HG02798 (cell line): ENCODE data around the gene ACAN.

ENCODE experiments used
- ATAC-seq: cut with Tn5 transposase; IDR thresholded peaks from one replicate; pipeline ENCODE4 v1.9.1; 2021; ENCODE audit warnings: mild to moderate bottlenecking; ENCODE audit not compliant: unreplicated experiment, poor library complexity

Gene ACAN

DNA sequence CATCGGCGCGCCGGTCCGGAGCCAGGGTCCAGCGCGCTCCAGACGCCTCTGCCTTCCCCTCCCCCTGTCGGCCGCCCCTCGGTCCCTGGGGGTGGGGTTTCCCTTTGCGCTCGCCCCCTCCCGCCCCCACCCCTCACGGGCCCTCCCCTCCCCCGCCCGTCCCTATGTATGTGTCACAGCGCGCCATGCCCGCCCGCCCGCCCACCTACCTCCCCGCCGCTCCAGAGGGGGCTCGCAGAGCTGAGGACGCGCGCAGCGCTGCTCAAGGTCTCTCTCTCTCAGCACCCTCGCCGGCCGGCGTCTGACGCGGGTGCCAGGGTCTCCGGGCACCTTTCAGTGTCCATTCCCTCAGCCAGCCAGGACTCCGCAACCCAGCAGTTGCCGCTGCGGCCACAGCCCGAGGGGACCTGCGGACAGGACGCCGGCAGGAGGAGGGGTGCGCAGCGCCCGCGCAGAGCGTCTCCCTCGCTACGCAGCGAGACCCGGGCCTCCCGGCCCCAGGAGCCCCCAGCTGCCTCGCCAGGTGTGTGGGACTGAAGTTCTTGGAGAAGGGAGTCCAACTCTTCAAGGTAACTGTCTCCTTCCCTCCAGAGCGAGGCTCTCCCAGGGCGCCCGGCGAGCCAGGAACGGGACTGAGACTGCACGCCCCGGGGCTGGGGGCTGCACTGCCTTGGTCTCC lies at the start of gene ACAN:
ACAN (plus strand) TSS at position 196 of the 679 bp plus-strand sequence. CDS start 32,771 bp downstream, outside the sequence.
- no peak for ATAC-seq

DNA sequence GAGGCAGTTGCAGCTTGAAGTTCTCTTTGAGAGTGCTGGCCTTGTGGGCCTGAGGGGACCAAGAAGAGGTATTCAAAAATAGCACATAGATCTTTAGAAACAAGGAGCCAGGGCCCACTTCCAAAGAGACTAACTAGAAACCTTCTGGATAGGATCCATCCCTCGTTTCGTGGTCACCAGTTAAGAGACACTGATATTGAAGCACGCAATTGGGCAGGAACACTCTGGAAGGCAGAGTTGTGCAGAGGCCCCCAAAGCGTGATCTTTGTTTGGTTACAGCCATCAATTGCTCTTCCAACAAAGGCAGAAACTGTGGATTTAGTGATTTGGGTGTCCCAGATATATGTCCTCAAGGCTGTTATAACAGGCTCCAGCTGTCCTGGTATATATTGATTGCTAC lies 46.7 kb upstream of the ACAN start:
- no peak for ATAC-seq

DNA sequence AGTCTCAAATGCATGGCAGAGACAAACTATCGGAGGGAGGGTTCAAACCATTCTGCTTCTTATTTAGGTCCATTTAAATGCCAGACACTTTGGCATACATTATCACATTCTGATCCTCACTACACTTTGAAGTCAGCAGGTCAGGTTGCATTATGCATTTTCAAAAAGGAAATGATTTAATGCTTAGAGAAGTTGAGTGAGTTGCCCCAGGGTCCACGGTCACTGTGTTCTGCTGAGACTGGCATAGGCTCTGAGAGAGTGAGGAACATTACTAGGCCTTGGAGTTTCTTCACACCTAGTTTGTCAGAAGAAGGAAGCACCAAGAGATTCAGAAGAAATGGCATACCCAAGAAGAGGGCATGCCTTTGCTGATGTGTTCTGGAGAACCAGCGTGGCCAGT lies 46.3 kb upstream of the ACAN start:
- ATAC-seq: no peak

DNA sequence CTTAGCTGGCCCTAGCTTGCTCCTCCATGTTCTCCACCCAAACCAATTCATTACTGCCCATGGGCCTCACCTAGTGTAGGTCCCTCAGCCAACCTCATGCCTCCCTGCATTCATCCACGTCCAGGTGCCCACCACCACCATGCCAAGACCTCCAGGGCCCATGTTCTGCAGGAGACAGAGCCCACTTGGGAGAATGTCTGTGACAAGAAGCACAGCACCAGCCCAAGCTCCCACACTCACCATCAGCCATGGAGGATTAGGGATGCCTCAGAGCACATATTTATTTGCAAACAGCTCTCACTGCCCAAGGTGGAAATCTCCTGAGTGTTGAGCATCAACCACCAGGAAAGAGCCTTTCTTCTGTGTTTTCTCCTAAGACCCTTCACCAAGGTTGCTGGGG lies 43.4 kb upstream of the ACAN start:
- no peak for ATAC-seq

DNA sequence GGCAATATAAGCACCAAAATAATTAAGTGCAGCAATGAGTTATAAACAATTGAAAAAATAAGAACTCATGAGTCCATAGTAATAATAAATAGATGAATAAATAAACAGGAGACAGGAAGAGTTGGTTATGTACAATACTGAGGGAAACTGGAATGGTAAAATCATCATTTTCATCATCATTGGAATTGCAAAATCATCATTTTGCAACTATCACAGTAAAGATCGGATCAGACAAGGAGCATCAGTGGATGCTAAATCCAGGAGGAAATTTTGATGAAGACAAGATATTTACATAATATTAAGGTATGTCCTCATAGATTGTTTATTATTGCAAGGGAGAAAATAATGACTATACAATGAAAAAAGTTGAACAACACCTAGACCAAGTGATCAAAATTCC lies 38.8 kb upstream of the ACAN start:
- no peak for ATAC-seq

DNA sequence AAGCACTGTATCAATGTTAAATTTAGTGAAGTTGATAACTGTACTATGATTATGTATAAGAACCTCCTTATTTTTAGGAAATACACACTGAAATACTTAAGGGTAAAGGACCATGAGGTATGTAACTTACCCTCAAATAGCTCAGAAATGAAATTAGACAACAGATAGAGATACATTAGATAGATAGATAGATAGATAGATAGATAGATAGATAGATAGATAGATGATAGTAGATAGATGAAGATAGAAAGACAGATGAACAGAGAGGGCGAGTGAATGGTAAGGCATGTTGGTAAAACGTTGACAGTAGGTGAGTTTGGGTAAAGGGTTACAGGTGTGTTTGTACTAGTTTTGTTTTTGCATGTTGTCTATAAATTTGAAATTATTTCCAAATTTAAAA lies 38.0 kb upstream of the ACAN start:
- no peak for ATAC-seq

DNA sequence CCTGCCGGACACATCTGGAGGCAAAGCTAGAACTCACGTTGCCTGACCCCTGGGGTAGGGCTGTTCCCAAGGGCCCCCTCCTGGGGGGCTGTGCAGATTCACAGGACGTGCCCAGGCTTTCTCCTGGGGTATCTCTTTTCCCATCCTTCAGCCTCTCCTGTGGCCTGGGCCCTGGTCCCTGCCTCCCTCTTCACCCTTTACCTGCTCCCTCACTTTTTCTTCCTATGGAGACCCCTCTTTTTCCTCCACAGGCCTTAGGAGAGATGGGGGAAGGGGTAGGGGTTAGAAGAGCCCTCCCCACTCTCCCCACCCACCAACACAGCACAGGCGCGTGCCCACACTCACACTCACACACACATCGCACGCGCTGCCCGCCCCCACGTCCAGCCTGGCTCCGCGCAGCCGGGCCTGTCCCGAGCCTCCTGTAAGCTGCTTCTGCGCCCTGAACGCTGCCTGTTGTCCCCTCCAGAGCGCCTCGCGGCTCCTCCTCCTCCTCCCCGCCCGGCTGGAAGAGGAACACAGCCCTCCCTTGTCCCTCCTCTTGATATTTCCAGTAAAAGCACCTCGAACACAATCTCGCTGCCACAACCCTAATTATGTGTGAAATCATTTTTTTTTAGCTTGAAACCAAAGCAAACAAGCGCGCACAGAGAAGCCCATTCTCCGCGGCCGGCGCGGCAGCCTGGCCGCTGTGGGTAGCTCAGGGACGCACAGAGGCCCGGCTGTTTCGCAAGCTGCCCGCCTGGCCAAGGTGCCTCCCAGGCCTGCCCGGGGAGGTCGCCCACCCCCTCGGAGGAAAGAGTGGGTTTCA lies 33.9 kb upstream of the ACAN start:
- ATAC-seq: no peak

DNA sequence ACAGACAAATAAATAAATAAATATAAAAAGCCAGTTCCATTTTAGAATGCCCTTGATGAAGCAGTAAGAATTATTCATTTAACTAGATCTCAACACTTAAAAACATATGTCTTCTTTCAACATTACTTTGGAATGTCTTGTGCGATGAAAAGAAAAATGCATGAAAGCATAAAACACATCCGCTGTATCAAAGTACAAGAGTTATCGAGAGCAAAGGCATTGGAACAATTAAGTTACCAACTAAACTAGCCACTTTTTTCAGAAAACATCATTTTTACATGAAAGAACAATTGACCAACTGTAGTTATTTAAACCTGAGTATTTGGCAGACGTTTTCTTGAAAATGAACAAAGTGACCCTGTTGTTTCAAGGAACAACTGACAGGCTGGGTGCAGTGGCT lies 27.5 kb upstream of the ACAN start:
- ATAC-seq: no peak

DNA sequence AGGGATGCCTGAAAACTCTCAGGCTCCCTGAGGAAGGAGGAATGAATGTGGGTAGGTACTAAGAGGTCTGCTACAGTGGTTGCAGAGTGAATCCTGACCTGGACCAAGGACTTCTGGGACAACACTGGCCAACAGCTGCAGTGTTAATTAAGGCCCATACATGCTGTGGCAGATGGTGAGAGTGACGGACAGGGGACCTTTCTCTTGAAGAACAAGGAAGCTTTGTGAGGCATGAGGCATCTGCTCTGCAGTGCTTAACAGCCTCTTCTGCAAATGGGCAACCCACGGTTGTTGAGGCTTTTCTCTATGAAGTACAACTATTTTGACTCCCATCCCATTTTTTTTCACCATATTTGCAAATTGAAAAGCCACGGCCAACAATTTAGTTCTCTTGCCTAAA lies 26.6 kb upstream of the ACAN start:
- ATAC-seq: no peak

DNA sequence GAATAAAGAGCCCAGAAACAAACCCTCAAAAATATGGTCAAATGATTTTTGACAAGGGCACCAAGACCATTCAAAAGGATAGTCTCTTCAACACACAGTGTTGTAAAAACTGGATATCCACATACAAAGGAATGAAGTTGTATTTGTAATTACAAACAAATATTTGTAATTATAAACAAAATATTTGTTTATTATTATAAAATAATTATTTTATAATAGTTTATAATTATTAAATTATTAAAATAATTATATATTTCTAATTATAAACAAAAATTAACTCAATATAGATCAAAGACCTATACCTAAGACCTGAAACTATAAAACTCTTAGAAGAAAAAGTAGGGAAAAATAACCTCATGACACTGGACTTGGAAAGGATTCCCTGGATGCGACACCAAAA lies 23.3 kb upstream of the ACAN start:
- no peak for ATAC-seq

DNA sequence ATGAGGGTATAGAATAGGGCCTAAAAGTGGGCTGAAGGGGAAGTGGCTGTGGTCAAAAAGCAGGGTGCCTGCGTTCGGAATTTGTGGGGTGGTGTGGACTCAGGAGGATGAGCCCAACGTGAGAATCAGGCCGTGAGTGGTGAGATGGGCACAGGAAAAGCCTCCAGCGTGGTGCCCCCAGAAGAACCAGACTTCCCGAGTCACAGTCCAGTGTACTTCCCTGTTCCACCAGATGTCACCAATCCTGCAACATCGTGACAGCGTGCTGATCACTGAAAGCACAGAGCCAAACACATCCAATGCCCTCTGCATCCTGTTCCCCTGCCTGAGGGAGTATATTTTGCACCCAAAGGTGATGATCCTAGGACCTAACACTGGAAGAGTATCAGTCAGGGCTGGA lies 20.8 kb upstream of the ACAN start:
- ATAC-seq: no peak

DNA sequence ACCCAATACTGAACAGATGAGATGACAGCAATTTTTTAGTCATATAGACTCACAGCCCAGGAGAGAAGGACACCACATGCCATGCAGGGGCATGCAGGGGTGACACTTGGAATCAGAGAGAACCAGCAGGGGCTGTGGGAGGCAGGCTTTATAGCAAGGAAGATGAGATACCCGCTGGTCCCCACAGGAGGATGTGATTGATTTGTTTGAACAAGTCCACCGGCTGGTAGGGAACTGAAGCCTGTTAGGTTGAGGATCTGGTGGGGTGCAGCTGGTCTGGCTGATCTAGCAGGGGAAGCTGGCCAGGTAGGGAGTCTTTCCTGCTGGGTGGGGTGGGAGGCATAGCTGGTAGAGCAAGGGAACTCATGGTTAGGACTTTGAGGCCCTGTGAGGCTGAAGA lies 18.0 kb upstream of the ACAN start:
- ATAC-seq: no peak

DNA sequence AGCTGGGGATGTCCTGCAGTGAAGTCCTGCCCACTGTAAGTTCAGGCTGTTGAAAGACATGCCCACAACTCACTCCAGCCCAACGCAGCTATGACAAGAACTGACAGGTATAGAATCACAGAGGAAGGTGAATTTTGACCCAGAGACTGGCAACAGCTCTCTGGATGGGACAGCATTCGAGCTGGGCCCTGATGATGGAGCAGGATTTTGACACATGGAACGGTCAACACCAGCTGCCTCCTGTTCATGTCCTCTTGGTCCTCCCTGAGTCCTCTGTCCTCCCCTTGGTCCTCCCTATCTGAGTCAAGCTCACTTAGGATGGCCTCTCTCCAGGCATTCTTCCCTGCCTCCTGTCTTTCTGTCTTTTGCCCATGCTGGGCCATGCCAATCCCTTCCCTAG lies 15.2 kb upstream of the ACAN start:
- ATAC-seq: no peak

DNA sequence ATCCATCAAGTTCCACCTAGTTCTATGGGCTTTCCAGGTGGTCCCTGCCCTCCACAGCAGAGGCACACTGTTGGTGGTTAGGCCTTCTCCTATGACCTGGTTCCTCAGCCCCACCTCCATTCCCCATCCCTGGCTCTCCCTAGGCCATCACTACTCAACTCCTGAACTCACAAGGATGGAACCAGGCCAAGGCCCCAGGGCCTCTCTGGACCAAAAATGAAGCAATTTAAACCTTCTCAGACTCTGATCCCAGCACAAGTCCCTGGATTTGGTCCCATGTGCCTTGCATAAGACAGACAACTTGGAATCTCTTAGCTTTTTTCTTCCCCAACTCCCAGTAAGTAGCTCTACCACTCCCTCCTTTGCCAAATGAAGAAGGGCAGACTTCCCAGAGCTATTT lies 14.4 kb upstream of the ACAN start:
- no peak for ATAC-seq

DNA sequence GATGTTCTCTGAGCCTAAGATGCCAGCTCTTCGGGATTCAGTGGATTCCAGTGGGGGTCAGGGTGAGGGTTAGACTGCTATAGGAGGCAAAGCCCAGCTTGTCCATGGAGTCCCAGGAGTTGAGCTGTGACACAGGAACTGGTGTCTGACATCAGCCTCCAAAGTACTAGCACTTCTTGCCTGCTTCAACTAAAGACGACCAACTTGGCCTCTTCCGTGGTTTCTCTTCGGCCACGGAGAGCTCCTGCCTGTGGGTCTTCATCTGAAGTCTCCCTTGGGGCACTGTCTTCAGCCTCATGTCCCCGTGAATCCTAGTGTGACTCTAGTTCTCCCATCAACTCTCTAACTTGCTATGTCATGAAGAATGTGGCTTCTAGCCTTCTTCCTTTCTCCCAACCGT lies 12.8 kb upstream of the ACAN start:
- no peak for ATAC-seq

DNA sequence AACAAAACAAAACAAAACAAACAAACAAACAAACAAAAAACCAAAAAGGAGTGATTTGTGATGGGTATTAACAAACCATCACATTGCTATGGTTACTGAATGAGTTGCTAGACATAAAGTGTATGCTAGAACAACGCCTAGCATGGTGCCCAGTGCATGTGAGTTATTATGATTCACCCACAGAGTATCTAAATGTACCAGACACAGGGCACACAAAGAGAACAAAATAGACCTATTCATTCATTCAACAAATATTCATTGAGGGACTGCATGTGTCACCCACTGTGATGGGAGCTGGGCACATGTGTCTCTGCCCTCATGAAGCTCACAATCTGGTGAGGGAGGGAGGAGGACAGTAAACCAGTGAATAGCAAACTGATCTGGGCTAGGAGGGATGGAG lies 11.6 kb upstream of the ACAN start:
- ATAC-seq: no peak

DNA sequence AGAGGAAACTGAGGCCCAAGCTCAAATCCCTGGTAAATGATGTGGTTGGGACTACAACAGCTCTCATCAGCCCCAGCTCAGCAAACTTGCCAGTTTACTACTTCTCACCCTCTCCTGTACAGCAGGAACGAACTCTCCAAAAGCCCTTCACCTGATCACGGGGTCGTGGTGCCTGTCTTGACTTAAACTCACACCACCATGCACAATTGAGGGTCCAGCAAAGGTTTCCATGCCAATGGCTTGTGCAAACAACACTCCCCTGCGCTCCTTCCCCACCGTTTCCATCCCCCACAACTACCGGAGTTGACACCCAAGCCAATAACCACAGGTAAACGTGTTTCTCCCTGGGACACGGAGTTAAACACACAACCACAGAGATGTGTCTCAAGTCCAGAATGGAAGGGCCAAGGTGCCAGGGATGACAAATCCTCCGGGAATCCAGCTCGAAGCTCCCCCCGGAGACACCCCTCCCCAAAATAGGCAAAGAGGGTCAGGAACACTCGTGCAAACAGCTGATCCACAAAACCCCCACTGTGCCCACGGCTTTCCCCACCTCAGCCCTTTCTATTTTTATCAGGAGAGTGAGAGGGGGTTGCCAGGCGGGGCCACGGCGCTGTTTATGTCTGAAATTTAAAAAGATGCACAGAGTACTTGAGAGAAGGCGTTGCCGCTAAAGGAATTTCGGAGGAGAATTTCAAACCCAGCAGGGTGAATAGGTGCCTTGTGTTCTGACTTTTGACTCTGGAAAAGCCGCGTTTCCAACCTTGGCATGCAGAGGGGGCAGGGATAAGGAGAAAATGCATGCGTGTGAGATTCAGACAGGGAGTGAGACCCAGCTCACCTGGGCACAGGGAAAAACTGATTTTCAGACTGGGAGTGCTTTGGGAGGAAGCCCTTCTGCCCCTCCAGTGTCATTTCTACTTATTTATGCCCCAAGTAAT lies 10.6 kb upstream of the ACAN start:
- no peak for ATAC-seq

DNA sequence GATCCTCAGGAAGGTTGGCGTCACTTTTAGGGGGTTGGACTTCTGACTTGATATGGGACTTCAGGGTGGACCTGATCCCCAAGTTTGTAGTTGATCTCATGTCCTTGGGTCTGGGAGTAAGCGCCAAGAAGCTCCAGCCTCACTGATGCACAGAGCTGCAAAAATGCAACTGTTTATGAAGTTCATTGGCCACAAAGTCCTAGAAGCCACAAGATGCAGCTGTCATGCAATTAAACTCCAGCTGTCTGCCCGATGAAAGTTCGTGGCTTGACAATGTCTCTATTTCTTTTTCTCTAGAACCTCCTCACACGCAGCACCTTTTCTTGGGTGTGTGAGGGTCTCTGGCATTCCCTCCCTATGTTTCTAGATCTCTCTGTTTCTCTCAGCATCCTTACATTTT lies 9.2 kb upstream of the ACAN start:
- ATAC-seq: no peak

DNA sequence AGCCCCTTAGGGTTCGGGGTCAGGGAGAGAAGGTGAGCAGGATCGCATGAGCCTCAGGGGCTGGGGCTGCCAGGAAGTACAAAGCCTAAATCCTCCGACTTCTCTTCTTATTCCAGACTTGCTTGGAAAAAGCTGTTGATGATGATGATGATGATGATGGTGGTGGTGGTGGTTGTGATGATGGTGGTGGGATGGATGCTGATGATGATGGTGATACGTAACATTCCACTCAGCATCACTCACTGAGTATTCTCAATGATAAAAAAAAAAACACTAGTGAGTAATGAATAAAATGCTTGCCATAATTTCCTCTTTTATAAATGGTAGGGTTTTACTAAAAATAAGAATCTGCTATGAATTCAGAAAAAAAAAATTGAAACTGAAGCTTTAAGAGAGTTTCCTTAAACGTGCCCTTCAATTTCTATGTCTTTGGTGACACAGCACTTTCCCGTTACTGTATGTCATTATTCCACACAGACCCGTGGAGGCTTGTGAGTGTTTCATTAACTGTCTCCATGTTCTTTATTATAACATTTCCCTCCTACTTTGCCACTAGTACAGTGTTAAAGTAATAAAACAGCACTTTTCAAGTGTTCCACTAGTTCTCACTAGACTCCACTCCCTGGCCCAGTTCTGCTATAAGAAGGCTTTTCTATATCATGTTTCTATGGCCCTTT lies 5.4 kb upstream of the ACAN start:
- no peak for ATAC-seq

DNA sequence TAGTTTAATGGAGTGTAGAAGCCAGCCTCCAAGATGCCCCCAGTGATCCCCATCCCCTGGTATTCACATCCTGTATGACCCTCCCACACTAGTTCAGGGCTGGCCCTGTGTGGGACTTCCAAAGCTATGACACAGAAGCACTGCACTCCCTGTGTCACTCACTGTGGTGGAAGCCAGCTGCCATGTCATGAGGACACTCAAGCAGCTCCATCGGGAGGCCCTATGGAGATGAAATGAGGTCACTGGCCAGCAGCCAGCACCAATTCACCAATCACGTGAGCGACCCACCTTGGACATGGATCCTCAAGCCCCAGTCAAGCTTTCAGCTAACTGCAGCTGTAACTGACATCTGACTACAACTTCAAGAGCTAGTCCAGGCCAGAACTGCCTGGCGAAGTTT lies 3.9 kb upstream of the ACAN start:
- no peak for ATAC-seq
